K562 (cell line): Measurements from ENCODE around the gene PLA2G12B. TPM values are rescaled to one million over a fixed set of nuclear protein-coding genes. Genes with fewer than 3 reads are reported as not detected.
A peak's percentile ranks its signal among the peaks of the same experiment; 100 is the strongest.

ENCODE experiments used
- ADNP ChIP-seq: fragments of 200-800 bp; sonication (Bioruptor generic); IDR thresholded peaks from 2 replicates; pipeline ENCODE4 v1.6.1; 2016; ENCODE audit warnings: missing genetic modification characterization, missing compliant biosample characterization
- CBX1 ChIP-seq: sonication (generic); IDR thresholded peaks from 2 replicates; pipeline ENCODE4 v1.6.1; 2016; ENCODE audit warnings: antibody characterized with exemption, low read depth, mild to moderate bottlenecking
- CTBP1 ChIP-seq: fragments of 450-650 bp; IDR thresholded peaks from 2 replicates; pipeline ENCODE4 v1.6.1; 2016; ENCODE audit warnings: borderline replicate concordance
- E2F1 ChIP-seq: sonication (generic); formaldehyde crosslinking; IDR thresholded peaks from 2 replicates; pipeline ENCODE4 v1.8.1; 2023; ENCODE audit warnings: mild to moderate bottlenecking, missing genetic modification reagents, moderate library complexity
- EGR1 ChIP-seq: fragments of 450-650 bp; conservative IDR thresholded peaks from 2 replicates; pipeline ENCODE4 v1.6.1; 2017; ENCODE audit warnings: mild to moderate bottlenecking
- EP300 ChIP-seq: IDR thresholded peaks from 2 replicates; pipeline ENCODE4 v1.6.1; 2012; ENCODE audit warnings: low read length, improper control_type of control experiment
- IFI16 ChIP-seq: fragments of 250-450 bp; sonication (Bioruptor Pico); IDR thresholded peaks from 2 replicates; pipeline ENCODE4 v2.1.2; 2022; ENCODE audit warnings: mild to moderate bottlenecking, inconsistent platforms
- IRF2 ChIP-seq: sonication (generic); formaldehyde crosslinking; IDR thresholded peaks from 2 replicates; pipeline ENCODE4 v1.8.1; 2022; ENCODE audit warnings: mild to moderate bottlenecking, missing genetic modification reagents
- MCM3 ChIP-seq: fragments of 450-650 bp; IDR thresholded peaks from 2 replicates; pipeline ENCODE4 v1.6.1; 2016
- MLX ChIP-seq, 2 experiments: fragments of 450-650 bp in 1 of 2; sonication (generic) in 1 of 2; formaldehyde crosslinking; conservative IDR thresholded peaks; 2 replicates each; pipeline versions ENCODE4 v1.4.0 to v1.8.1; 2020 to 2022; ENCODE audit warnings: mild to moderate bottlenecking in 1 of 2, missing genetic modification reagents in 1 of 2
- NFE2 ChIP-seq: IDR thresholded peaks from 2 replicates; pipeline ENCODE4 v1.6.1; 2014; ENCODE audit warnings: antibody characterized with exemption, low read depth
- RCOR1 ChIP-seq, 2 experiments: IDR thresholded peaks; 2 replicates each; pipeline ENCODE4 v1.6.1; 2012; ENCODE audit warnings: low read depth in 2 of 2, low read length in 2 of 2, borderline replicate concordance in 1 of 2, improper control_type of control experiment in 1 of 2
- SP1 ChIP-seq: sonication (generic); formaldehyde crosslinking; IDR thresholded peaks from 2 replicates; pipeline ENCODE4 v1.8.1; 2022; ENCODE audit warnings: mild to moderate bottlenecking, missing genetic modification reagents
- TRIM25 ChIP-seq: fragments of 450-650 bp; IDR thresholded peaks from 2 replicates; pipeline ENCODE4 v1.7.0; 2016; ENCODE audit warnings: borderline replicate concordance
- WHSC1 ChIP-seq: IDR thresholded peaks from one replicate; pipeline ENCODE4 v1.6.1; 2012; ENCODE audit warnings: low read length, control low read depth, inconsistent platforms
- ZNF311 ChIP-seq: fragments of 250-450 bp; sonication (Bioruptor Pico); IDR thresholded peaks from 2 replicates; pipeline ENCODE4 v1.4.0; 2020; ENCODE audit warnings: mild to moderate bottlenecking, moderate library complexity
- ZNF583 ChIP-seq: fragments of 250-450 bp; sonication (Bioruptor Pico); IDR thresholded peaks from 2 replicates; pipeline ENCODE4 v1.4.0; 2020
- ZNF77 ChIP-seq: fragments of 250-450 bp; sonication (Bioruptor Pico); IDR thresholded peaks from 2 replicates; pipeline ENCODE4 v1.5.0; 2020
- ZSCAN32 ChIP-seq: fragments of 450-650 bp; formaldehyde crosslinking; IDR thresholded peaks from 2 replicates; pipeline ENCODE4 v1.4.0; 2020; ENCODE audit warnings: mild to moderate bottlenecking, moderate library complexity
- polyA plus RNA-seq, 8 experiments: library from polyadenylated mRNA; depleted of rRNA in 4 of 8; stranded (reverse) in 5 of 8; unstranded in 3 of 8; fragments of >200 nt; fragmentation: Nextera tagmentation in 2 of 8; fragmentation: Illumina TruSeq in 1 of 8; extraction: Ambion mirVana in 2 of 8; extraction: Trizol in 1 of 8; gene quantifications; 2 replicates each; pipeline versions ENCODE4 v1.2.1 to v1.2.3, GENCODE V29; 2011 to 2014; ENCODE audit warnings: inconsistent platforms in 1 of 8, missing spikeins in 1 of 8
- total RNA-seq, 7 experiments: library from RNA; depleted of rRNA in 6 of 7; stranded (reverse); fragments of >200 nt in 6 of 7; fragmentation: Illumina TruSeq in 2 of 7; extraction: Trizol in 2 of 7; gene quantifications; 2 replicates each; pipeline versions ENCODE4 v1.2.1 to v1.2.3, GENCODE V29; 2011 to 2021; ENCODE audit warnings: low replicate concordance in 1 of 7
- TF ChIP-seq, protein P1 (sequence below), 2 experiments: fragments of 450-650 bp; IDR thresholded peaks; 2 replicates each; pipeline ENCODE4 v1.6.1; 2016
- TF ChIP-seq, protein P2 (sequence below): IDR thresholded peaks from 2 replicates; pipeline ENCODE4 v1.6.1; 2011; ENCODE audit warnings: borderline replicate concordance, low read depth, mild to moderate bottlenecking, moderate library complexity, low read length; ENCODE audit not compliant: insufficient read depth, poor library complexity, severe bottlenecking
- TF ChIP-seq, protein P3 (sequence below): fragments of 450-650 bp; IDR thresholded peaks from 2 replicates; pipeline ENCODE4 v1.6.1; 2018; ENCODE audit warnings: mild to moderate bottlenecking, low read depth; ENCODE audit not compliant: partially characterized antibody

Gene PLA2G12B
- total and polyA plus RNA-seq, 9 of the 15 experiments (the other 6 are each of a cell fraction or from before 2014, with no cell fraction given), result not detected

DNA sequence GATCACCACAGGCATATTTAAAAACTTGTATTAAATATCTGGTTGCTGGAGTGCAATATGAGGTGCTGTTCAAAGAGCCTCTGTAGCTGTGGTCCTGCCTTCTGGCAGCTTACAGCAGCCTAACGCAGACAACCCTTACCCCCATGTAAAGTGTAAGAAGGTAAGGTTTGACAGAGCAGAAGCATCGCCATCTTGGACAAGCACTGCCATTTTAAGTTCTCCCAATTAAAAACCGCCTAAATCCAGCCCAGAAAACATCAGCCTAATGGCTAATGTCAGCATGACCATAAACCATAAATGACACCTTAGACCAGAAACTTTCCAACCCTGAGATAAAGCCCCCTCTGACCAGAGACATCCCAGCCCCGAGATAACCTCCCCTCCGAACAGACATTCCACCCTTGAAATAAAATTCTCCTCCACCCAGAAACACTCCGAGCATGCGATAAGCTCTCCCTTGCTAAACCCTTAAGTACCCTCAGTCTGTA is 66.4 kb downstream of the PLA2G12B start (continued):
- TF ChIP-seq, protein P1, sequence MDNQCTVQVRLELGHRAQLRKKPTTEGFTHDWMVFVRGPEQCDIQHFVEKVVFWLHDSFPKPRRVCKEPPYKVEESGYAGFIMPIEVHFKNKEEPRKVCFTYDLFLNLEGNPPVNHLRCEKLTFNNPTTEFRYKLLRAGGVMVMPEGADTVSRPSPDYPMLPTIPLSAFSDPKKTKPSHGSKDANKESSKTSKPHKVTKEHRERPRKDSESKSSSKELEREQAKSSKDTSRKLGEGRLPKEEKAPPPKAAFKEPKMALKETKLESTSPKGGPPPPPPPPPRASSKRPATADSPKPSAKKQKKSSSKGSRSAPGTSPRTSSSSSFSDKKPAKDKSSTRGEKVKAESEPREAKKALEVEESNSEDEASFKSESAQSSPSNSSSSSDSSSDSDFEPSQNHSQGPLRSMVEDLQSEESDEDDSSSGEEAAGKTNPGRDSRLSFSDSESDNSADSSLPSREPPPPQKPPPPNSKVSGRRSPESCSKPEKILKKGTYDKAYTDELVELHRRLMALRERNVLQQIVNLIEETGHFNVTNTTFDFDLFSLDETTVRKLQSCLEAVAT (IDR thresholded peaks at IDR 0.05), result no peak
- no peak for TF ChIP-seq SP1 (CRISPR knock-in tag)
- TF ChIP-seq TRIM25, result no peak
- peak; percentile 97 for TF ChIP-seq ZNF583 (CRISPR knock-in tag)
- TF ChIP-seq ZSCAN32 (CRISPR knock-in tag), result no peak
- TF ChIP-seq IRF2 (CRISPR knock-in tag), result no peak
- TF ChIP-seq CBX1, result no peak
- no peak for TF ChIP-seq E2F1 (CRISPR knock-in tag)
- TF ChIP-seq, protein P2, sequence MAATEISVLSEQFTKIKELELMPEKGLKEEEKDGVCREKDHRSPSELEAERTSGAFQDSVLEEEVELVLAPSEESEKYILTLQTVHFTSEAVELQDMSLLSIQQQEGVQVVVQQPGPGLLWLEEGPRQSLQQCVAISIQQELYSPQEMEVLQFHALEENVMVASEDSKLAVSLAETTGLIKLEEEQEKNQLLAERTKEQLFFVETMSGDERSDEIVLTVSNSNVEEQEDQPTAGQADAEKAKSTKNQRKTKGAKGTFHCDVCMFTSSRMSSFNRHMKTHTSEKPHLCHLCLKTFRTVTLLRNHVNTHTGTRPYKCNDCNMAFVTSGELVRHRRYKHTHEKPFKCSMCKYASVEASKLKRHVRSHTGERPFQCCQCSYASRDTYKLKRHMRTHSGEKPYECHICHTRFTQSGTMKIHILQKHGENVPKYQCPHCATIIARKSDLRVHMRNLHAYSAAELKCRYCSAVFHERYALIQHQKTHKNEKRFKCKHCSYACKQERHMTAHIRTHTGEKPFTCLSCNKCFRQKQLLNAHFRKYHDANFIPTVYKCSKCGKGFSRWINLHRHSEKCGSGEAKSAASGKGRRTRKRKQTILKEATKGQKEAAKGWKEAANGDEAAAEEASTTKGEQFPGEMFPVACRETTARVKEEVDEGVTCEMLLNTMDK, result no peak
- no peak for TF ChIP-seq ZNF77 (CRISPR knock-in tag)
- TF ChIP-seq CTBP1, result no peak
- no peak for TF ChIP-seq ZNF311 (CRISPR knock-in tag)
- no peak for TF ChIP-seq ADNP (tag)
- TF ChIP-seq WHSC1, result no peak
- TF ChIP-seq MCM3, result no peak
- TF ChIP-seq NFE2, result no peak
- peak in 1 of 2 experiments; percentile 73; a peak in 2 of 4 replicates for TF ChIP-seq RCOR1 (IDR thresholded peaks at IDR 0.05; ENCODE audit: borderline replicate concordance in 1 of 2, low read depth in 2 of 2, low read length in 2 of 2)
- peak; percentile 91 for TF ChIP-seq IFI16 (CRISPR knock-in tag)
- no peak for TF ChIP-seq MLX (CRISPR knock-in tag; conservative IDR thresholded peaks at IDR 0.05)
- TF ChIP-seq, protein P3, sequence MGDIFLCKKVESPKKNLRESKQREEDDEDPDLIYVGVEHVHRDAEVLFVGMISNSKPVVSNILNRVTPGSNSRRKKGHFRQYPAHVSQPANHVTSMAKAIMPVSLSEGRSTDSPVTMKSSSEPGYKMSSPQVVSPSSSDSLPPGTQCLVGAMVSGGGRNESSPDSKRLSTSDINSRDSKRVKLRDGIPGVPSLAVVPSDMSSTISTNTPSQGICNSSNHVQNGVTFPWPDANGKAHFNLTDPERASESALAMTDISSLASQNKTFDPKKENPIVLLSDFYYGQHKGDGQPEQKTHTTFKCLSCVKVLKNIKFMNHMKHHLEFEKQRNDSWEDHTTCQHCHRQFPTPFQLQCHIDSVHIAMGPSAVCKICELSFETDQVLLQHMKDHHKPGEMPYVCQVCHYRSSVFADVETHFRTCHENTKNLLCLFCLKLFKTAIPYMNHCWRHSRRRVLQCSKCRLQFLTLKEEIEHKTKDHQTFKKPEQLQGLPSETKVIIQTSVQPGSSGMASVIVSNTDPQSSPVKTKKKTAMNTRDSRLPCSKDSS, result no peak
- peak; percentile 30; the same call in 1 of the 2 replicates for TF ChIP-seq EP300
- no peak for TF ChIP-seq EGR1
